Activated T-cell treated with anti-CD3 and anti-CD28 coated beads, Interleukin-2, amount 50 U/mL, for 72 hours (primary cell): Measurements from ENCODE around the gene TMEM260. TPM values are rescaled to one million over a fixed set of nuclear protein-coding genes. Genes with fewer than 3 reads are reported as not detected.
"Not testable (repeated sequence)": the region's sequence is repeated elsewhere in the genome, so short reads cannot be mapped to it uniquely, and the experiment has no call there.

Experiments used
- ATAC-seq, 2 donors: fragments of 150-1000 bp; cut with Tn5 transposase; replicated peaks in 1 of 2; 2 replicates each; pipeline ENCODE4 v1.10.0; 2021; ENCODE audit warnings: moderate library complexity in 2 of 2, mild to moderate bottlenecking in 1 of 2
- DNase-seq, 2 donors: peaks; one replicate each; pipeline ENCODE4 v3.0.0; 2021 to 2022; ENCODE audit warnings: mixed read lengths in 1 of 2
- H3K27ac Mint-ChIP-seq: one replicate; pipeline ENCODE4 v1.8.0; 2022; ENCODE audit warnings: mild to moderate bottlenecking, moderate library complexity, mixed read lengths
- H3K27me3 Mint-ChIP-seq: one replicate; pipeline ENCODE4 v1.8.0; 2022; ENCODE audit warnings: low read depth, mixed read lengths
- H3K36me3 Mint-ChIP-seq, 2 donors: one replicate each; pipeline ENCODE4 v1.8.0; 2022; ENCODE audit warnings: mixed read lengths in 2 of 2, mild to moderate bottlenecking in 1 of 2; ENCODE audit not compliant: insufficient read depth in 2 of 2
- H3K4me1 Mint-ChIP-seq: one replicate; pipeline ENCODE4 v1.8.0; 2022; ENCODE audit warnings: low read depth, mixed read lengths
- H3K4me3 Mint-ChIP-seq, 2 donors: one replicate each; pipeline ENCODE4 v1.8.0; 2022; ENCODE audit warnings: mild to moderate bottlenecking in 2 of 2, mixed read lengths in 2 of 2, moderate library complexity in 2 of 2
- H3K9me3 Mint-ChIP-seq, 2 donors: one replicate each; pipeline ENCODE4 v1.8.0; 2022; ENCODE audit warnings: mixed read lengths in 2 of 2
- total RNA-seq, 2 donors: library from RNA; stranded (reverse); gene quantifications; one replicate each; pipeline ENCODE4 v1.2.3, GENCODE V29; 2022

TMEM260 gene
- total RNA-seq, 2 donors from 2014 or later, result 14.2 to 15.0 TPM

- peaks cover 3% of the 10 kb centered on the region in 2 donors for H3K9me3 Mint-ChIP-seq
- H3K27ac Mint-ChIP-seq, result no peak overlapping the region
- no peaks in the 10 kb centered on the region for H3K4me1 Mint-ChIP-seq
- no peak for DNase-seq
- no peak for ATAC-seq
- H3K4me3 Mint-ChIP-seq, result no peak overlapping the region
- no peaks in the 10 kb centered on the region for H3K27me3 Mint-ChIP-seq
- peaks cover 2 to 4% of the 10 kb centered on the region in 2 donors for H3K36me3 Mint-ChIP-seq
Measured at GRCh38 chr14:56661478-56661877, 81.9 kb downstream of the TMEM260 start.

- H3K4me1 Mint-ChIP-seq, result peaks cover 3% of the 10 kb centered on the region
- ATAC-seq (no peak), DNase-seq (no peak)
- H3K27ac Mint-ChIP-seq, result no peak overlapping the region
- H3K27me3 Mint-ChIP-seq, result no peaks in the 10 kb centered on the region
- H3K9me3 Mint-ChIP-seq, result peaks cover 5 to 6% of the 10 kb centered on the region in 2 donors
- H3K36me3 Mint-ChIP-seq, result peaks cover 5 to 8% of the 10 kb centered on the region in 2 donors
- H3K4me3 Mint-ChIP-seq, result no peak overlapping the region
Measured at GRCh38 chr14:56664811-56665421, 85.3 kb downstream of the TMEM260 start.

- H3K36me3 Mint-ChIP-seq, result peaks cover 5 to 8% of the 10 kb centered on the region in 2 donors
- peaks cover 5 to 6% of the 10 kb centered on the region in 2 donors for H3K9me3 Mint-ChIP-seq
- H3K27me3 Mint-ChIP-seq, result no peaks in the 10 kb centered on the region
- no peak overlapping the region for H3K4me3 Mint-ChIP-seq
- H3K27ac Mint-ChIP-seq, result no peak overlapping the region
- no peak for DNase-seq
- peaks cover 3% of the 10 kb centered on the region for H3K4me1 Mint-ChIP-seq
- no peak for ATAC-seq
Measured at GRCh38 chr14:56666294-56666693, 86.7 kb downstream of the TMEM260 start.

- Mint-ChIP-seq H3K36me3 (peaks cover 5 to 8% of the 10 kb centered on the region in 2 donors), H3K4me1 (peaks cover 3% of the 10 kb centered on the region), H3K9me3 (peaks cover 5 to 6% of the 10 kb centered on the region in 2 donors), H3K27ac (no peak overlapping the region), H3K27me3 (no peaks in the 10 kb centered on the region), H3K4me3 (no peak overlapping the region)
- ATAC-seq (no peak), DNase-seq (no peak)
Measured at GRCh38 chr14:56666716-56667115, 87.1 kb downstream of the TMEM260 start.

- DNase-seq, H3K4me1 Mint-ChIP-seq, H3K4me3 Mint-ChIP-seq, ATAC-seq, H3K27me3 Mint-ChIP-seq, H3K9me3 Mint-ChIP-seq, H3K36me3 Mint-ChIP-seq, H3K27ac Mint-ChIP-seq: not testable (repeated sequence)
Measured at GRCh38 chr14:56667290-56667689, 87.7 kb downstream of the TMEM260 start.

GRCh38 chr14:56676042-56676441 lies 96.4 kb downstream of the TMEM260 start:
- H3K9me3 Mint-ChIP-seq, result peaks cover 0 to 7% of the 10 kb centered on the region in 2 donors

GRCh38 chr14:56678838-56679237 lies 99.2 kb downstream of the TMEM260 start:
- Mint-ChIP-seq H3K27me3 (peaks cover 6% of the 10 kb centered on the region), H3K9me3 (peaks cover 0 to 4% of the 10 kb centered on the region in 2 donors), H3K27ac (no peak overlapping the region), H3K4me3 (no peak overlapping the region), H3K36me3 (no peaks in the 10 kb centered on the region), H3K4me1 (no peaks in the 10 kb centered on the region)
- no peak for DNase-seq
- ATAC-seq, result no peak

More at GRCh38 chr14:56676042-56676441, 96.4 kb downstream of the TMEM260 start:
- Mint-ChIP-seq H3K27me3 (peaks cover 6% of the 10 kb centered on the region), H3K4me3 (no peak overlapping the region), H3K27ac (no peak overlapping the region), H3K36me3 (no peaks in the 10 kb centered on the region), H3K4me1 (no peaks in the 10 kb centered on the region)
- DNase-seq (no peak), ATAC-seq (no peak)

GRCh38 chr14:56686416-56686815 lies 106.8 kb downstream of the TMEM260 start:
- Mint-ChIP-seq H3K4me3 (no peak overlapping the region), H3K4me1 (no peaks in the 10 kb centered on the region), H3K27ac (no peak overlapping the region), H3K9me3 (no peaks in the 10 kb centered on the region), H3K36me3 (no peaks in the 10 kb centered on the region), H3K27me3 (no peaks in the 10 kb centered on the region)
- DNase-seq (no peak), ATAC-seq (no peak)

GRCh38 chr14:56687123-56687522 lies 107.5 kb downstream of the TMEM260 start:
- no peaks in the 10 kb centered on the region for H3K4me1 Mint-ChIP-seq
- H3K4me3 Mint-ChIP-seq, result no peak overlapping the region
- H3K36me3 Mint-ChIP-seq, result no peaks in the 10 kb centered on the region
- no peaks in the 10 kb centered on the region for H3K9me3 Mint-ChIP-seq
- DNase-seq (no peak), ATAC-seq (no peak)
- no peaks in the 10 kb centered on the region for H3K27me3 Mint-ChIP-seq
- H3K27ac Mint-ChIP-seq, result no peak overlapping the region

GRCh38 chr14:56694609-56695008 lies 115.0 kb downstream of the TMEM260 start:
- no peaks in the 10 kb centered on the region for H3K36me3 Mint-ChIP-seq
- H3K4me3 Mint-ChIP-seq, result no peak overlapping the region
- ATAC-seq, result no peak
- no peaks in the 10 kb centered on the region for H3K9me3 Mint-ChIP-seq
- no peak for DNase-seq
- H3K27me3 Mint-ChIP-seq, result no peaks in the 10 kb centered on the region
- H3K4me1 Mint-ChIP-seq, result no peaks in the 10 kb centered on the region
- no peak overlapping the region for H3K27ac Mint-ChIP-seq

- H3K27me3 Mint-ChIP-seq, H3K36me3 Mint-ChIP-seq, H3K27ac Mint-ChIP-seq, DNase-seq, H3K9me3 Mint-ChIP-seq, H3K4me1 Mint-ChIP-seq, ATAC-seq, H3K4me3 Mint-ChIP-seq: not testable (repeated sequence)
Measured at GRCh38 chr14:56695216-56695615, 115.6 kb downstream of the TMEM260 start.

Other genes starting within 250 kb of the TMEM260 start
- not detected for gene OTX2, start 230.7 kb downstream of the TMEM260 start, total RNA-seq